NCI-H2029 treated with DMSO at 0.1 percent for 48 hours (cell line): ENCODE results near the gene KNOP1.

Experiments
- DNase-seq: peaks from one replicate; lab custom pipeline; 2025; lab: John Stamatoyannopoulos, UW

The KNOP1 gene

GRCh38 chr16:19707569-19708295 lies 10.3 kb downstream of the KNOP1 start:
- no peak for DNase-seq

- no peak for DNase-seq
Observed at GRCh38 chr16:19706846-19707245, 11.2 kb downstream of the KNOP1 start.

- no peak for DNase-seq
Observed at GRCh38 chr16:19705843-19706242, 12.2 kb downstream of the KNOP1 start.

GRCh38 chr16:19705146-19705501 lies 12.9 kb downstream of the KNOP1 start:
- DNase-seq = no peak

- no peak for DNase-seq
Observed at GRCh38 chr16:19704321-19705145, 13.5 kb downstream of the KNOP1 start.

- no peak for DNase-seq
Observed at GRCh38 chr16:19703172-19703889, 14.7 kb downstream of the KNOP1 start.

- DNase-seq = no peak
Observed at GRCh38 chr16:19701091-19701490, 16.9 kb downstream of the KNOP1 start.

- peak; percentile 61 for DNase-seq
Observed at GRCh38 chr16:19700319-19700781, 17.7 kb downstream of the KNOP1 start.

GRCh38 chr16:19699472-19699871 lies 18.6 kb downstream of the KNOP1 start:
- DNase-seq = no peak

GRCh38 chr16:19698480-19699465 lies 19.3 kb downstream of the KNOP1 start:
- no peak for DNase-seq

GRCh38 chr16:19697756-19698318 lies 20.2 kb downstream of the KNOP1 start:
- no peak for DNase-seq

GRCh38 chr16:19696961-19697360 lies 21.1 kb downstream of the KNOP1 start:
- peak; percentile 87 for DNase-seq

GRCh38 chr16:19696328-19696727 lies 21.7 kb downstream of the KNOP1 start:
- DNase-seq = peak; percentile 91

- no peak for DNase-seq
Observed at GRCh38 chr16:19694989-19695388, 23.0 kb downstream of the KNOP1 start.

- DNase-seq = no peak
Observed at GRCh38 chr16:19691161-19691711, 26.8 kb downstream of the KNOP1 start.

- no peak for DNase-seq
Observed at GRCh38 chr16:19690196-19690595, 27.8 kb downstream of the KNOP1 start.

GRCh38 chr16:19689342-19689741 lies 28.7 kb downstream of the KNOP1 start:
- DNase-seq = no peak

- no peak for DNase-seq
Observed at GRCh38 chr16:19688396-19689024, 29.5 kb downstream of the KNOP1 start.

GRCh38 chr16:19687279-19687678 lies 30.7 kb downstream of the KNOP1 start:
- DNase-seq = no peak

- DNase-seq = no peak
Observed at GRCh38 chr16:19685176-19685575, 32.9 kb downstream of the KNOP1 start.
